ENCODE results near the gene PCBP3.

The PCBP3 gene

DNA sequence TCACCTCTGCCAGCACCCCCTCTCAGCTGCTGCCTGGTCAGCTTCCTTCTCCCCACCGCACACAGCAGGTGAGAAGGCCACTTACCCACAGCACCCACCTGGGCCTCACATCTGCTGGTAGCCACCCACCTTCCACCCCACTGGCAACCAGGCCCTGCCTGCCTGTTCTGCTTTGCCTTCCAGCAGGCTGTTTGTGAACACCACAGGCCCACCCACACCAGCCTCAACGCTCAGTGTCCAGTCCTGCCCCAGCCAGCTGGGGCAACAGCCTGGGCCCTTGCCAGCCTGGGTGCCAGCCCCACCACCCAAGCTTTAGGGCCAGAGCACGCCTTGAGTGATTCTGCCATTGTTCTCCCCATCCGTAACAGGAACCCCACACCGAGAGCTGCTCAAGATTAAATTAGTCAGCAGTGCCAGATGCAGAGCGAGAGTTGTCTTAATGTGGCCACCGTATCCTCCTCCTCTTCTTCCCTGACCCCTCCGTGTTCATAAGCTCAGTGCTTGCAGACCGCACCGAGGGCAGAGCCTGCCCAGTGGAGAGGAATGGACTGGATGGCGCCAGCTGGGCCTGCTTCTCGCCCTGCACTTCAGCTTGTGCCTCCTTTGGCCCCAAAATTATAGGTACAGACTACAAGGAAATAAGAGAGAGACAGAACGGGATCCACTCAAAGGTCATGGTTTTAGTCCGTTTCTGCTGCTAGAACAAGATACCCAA, 217.8 kb downstream of the PCBP3 start:
- DNase-seq (ENCODE audit: insufficient read length) = no peak

DNA sequence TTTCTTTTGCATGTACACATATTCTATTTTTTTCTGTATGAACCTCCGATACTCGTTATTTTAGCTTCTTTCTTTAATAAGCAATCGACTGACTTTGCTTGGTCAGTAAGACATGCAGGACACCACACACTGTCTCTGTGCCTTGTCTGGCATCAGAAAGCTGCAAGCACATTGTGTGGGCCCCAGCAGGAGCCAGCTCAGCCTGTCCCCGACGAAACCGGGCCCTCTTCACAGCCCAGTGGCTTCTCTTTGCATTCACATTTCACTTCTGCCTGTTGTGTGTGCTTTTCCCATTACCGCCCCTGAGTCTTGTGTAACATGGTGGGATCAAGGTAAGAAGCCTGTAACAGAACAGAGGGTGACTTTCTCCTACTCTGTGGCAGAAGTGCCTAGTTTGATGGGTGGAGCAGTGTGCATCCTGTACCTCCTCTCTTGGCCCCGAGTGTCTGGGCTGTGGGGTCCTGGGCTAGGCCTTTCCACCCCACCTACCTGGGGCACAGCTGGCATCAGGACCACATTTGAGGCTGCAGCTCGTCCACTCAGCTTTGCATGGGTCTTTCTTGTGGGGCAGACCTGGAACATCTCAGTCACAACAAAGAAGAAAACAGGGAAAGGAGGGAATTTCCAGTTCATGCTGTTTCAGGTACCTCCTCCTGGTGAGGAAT, 219.2 kb downstream of the PCBP3 start:
- FAIRE-seq = no peak
- no peak for TF ChIP-seq POLR2AphosphoS5 (IDR thresholded peaks at IDR 0.05; ENCODE audit: low read depth, low read length)
- no peak for TF ChIP-seq TAF1 (IDR thresholded peaks at IDR 0.05; ENCODE audit: borderline replicate concordance, low read depth, low read length)
- no peak for TF ChIP-seq POLR2A (IDR thresholded peaks at IDR 0.05; ENCODE audit: low read depth, low read length)
- no peak for DNase-seq (ENCODE audit: insufficient read length)

More for the DNA sequence above, 217.8 kb downstream of the PCBP3 start:
- TF ChIP-seq POLR2AphosphoS5 (IDR thresholded peaks at IDR 0.05; ENCODE audit: low read depth, low read length) (no peak), TAF1 (IDR thresholded peaks at IDR 0.05; ENCODE audit: borderline replicate concordance, low read depth, low read length) (no peak), POLR2A (IDR thresholded peaks at IDR 0.05; ENCODE audit: low read depth, low read length) (no peak)
- FAIRE-seq = no peak

DNA sequence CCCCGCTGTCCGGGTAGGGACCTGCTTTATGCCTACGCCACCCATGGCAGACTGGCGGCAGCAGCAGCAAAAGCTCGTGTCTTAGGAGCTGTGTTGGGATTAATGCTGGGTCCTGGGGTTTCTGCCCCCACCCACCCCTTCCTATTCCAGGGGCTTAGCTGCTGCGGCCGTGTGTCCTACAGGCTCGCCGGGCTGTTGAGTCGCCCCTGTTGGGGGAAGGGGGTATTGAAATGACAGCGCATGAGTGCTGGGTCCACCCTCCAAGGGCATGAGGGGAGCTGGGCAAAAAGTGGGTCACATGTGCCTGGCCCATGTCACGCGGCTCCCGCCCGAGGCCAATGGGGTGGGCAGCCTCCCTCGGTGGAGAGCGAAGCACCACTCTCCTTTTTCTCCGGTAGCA, 219.7 kb downstream of the PCBP3 start:
- FAIRE-seq = no peak
- DNase-seq (ENCODE audit: insufficient read length) = no peak
- TF ChIP-seq POLR2A (IDR thresholded peaks at IDR 0.05; ENCODE audit: low read depth, low read length) = no peak
- no peak for TF ChIP-seq TAF1 (IDR thresholded peaks at IDR 0.05; ENCODE audit: borderline replicate concordance, low read depth, low read length)
- no peak for TF ChIP-seq POLR2AphosphoS5 (IDR thresholded peaks at IDR 0.05; ENCODE audit: low read depth, low read length)

DNA sequence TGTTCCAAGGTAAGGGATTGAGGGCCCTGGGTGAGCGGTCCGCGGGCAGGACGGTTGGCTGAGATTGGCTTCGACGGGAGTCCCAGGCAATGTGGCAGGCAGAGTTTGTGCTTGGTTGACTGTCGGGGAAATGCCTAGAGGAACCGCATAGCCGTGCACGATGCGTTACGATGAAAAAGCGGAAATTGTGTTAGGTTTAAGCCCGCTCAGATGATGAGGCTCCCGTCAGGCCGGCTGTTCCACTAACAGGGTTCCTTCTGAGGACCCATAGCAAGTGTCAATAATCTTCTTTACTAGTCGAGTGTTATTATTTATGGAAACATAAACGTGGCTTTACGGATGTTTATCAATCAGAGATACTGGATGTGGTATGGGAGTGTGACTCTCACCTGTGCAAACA, 220.2 kb downstream of the PCBP3 start:
- FAIRE-seq = no peak
- TF ChIP-seq POLR2A (IDR thresholded peaks at IDR 0.05; ENCODE audit: low read depth, low read length) = no peak
- no peak for TF ChIP-seq TAF1 (IDR thresholded peaks at IDR 0.05; ENCODE audit: borderline replicate concordance, low read depth, low read length)
- no peak for TF ChIP-seq POLR2AphosphoS5 (IDR thresholded peaks at IDR 0.05; ENCODE audit: low read depth, low read length)
- no peak for DNase-seq (ENCODE audit: insufficient read length)

DNA sequence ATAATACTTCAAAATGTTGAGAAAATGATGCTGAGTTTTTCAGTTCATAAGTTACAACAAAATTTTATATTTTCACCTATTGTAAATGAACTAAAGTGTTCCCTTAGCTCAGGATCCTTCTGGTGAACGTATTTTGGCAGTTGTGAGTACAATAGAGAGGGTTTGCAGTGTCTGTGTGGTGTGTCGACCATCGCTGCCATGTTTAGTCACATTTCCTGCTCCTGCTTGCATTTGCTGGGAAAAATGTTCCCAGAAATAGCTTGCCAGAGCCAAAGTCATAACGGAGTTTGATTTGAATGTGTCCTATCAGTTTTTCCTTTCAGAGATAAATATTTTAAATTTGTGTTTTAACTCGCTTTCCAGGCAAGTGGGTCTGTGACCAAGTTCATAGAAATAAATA, 220.9 kb downstream of the PCBP3 start:
- no peak for TF ChIP-seq TAF1 (IDR thresholded peaks at IDR 0.05; ENCODE audit: borderline replicate concordance, low read depth, low read length)
- TF ChIP-seq POLR2A (IDR thresholded peaks at IDR 0.05; ENCODE audit: low read depth, low read length) = no peak
- TF ChIP-seq POLR2AphosphoS5 (IDR thresholded peaks at IDR 0.05; ENCODE audit: low read depth, low read length) = no peak
- FAIRE-seq = no peak

DNA sequence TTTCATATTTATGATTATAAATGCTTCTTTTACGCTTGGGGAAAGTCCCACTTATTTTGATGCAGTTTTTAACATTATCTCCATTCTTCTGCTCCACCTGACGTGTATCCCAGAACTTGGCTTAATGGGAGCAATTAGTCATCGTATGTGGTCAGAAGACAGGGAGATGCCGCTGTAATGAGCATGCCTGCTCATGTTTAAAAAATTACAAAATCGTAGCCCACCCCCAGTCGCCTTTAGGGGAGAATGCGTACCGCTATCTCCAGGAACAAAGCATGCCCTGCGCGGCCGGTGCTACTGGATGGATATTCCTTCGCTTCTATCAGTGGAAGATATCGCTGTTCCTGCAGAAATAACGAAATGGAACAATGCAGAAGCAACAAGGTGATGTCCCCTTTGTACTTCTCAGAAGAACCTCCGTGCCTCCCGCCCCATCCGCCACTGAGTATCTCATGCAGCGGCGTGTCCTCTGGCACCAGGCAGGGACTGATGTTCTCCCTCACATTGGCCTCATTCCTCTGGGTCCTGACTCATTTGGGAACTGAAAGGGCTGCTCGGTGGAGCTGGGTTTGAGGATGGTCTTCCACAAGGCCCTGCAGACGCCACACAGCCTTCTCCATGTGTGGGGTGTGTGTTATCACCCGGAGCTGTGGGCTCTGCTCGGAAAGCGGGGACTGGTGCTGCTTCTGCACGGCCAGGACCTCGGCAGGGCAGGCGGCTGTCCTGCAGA, 221.7 kb downstream of the PCBP3 start:
- FAIRE-seq = no peak

More for the DNA sequence above, 220.9 kb downstream of the PCBP3 start:
- DNase-seq (ENCODE audit: insufficient read length) = no peak

DNA sequence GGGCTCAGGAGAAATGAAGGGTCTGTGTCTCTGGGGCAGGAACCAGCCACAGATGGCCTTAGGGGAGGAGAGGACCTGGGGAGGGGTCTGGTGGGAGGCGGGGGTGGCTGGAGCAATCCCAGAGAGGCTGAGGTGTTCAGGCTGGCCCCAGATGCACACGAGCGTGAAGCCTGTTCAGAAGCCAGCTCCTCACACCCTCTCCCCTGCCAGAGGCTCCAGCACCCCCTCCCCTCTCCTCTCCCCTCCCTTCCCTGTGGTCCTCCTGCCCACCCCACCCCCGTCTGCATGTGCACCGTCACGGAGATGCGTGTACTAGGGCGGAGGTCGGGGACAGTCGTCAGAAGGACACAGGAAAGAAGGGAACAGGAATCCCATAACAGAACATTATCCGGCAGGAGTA, 223.0 kb downstream of the PCBP3 start:
- FAIRE-seq (no peak), DNase-seq (ENCODE audit: insufficient read length) (no peak)
- no peak for TF ChIP-seq POLR2A (IDR thresholded peaks at IDR 0.05; ENCODE audit: low read depth, low read length)
- no peak for TF ChIP-seq TAF1 (IDR thresholded peaks at IDR 0.05; ENCODE audit: borderline replicate concordance, low read depth, low read length)
- TF ChIP-seq POLR2AphosphoS5 (IDR thresholded peaks at IDR 0.05; ENCODE audit: low read depth, low read length) = no peak

More for the DNA sequence above, 221.7 kb downstream of the PCBP3 start:
- no peak for TF ChIP-seq POLR2AphosphoS5 (IDR thresholded peaks at IDR 0.05; ENCODE audit: low read depth, low read length)
- no peak for TF ChIP-seq TAF1 (IDR thresholded peaks at IDR 0.05; ENCODE audit: borderline replicate concordance, low read depth, low read length)
- no peak for TF ChIP-seq POLR2A (IDR thresholded peaks at IDR 0.05; ENCODE audit: low read depth, low read length)
- no peak for DNase-seq (ENCODE audit: insufficient read length)

DNA sequence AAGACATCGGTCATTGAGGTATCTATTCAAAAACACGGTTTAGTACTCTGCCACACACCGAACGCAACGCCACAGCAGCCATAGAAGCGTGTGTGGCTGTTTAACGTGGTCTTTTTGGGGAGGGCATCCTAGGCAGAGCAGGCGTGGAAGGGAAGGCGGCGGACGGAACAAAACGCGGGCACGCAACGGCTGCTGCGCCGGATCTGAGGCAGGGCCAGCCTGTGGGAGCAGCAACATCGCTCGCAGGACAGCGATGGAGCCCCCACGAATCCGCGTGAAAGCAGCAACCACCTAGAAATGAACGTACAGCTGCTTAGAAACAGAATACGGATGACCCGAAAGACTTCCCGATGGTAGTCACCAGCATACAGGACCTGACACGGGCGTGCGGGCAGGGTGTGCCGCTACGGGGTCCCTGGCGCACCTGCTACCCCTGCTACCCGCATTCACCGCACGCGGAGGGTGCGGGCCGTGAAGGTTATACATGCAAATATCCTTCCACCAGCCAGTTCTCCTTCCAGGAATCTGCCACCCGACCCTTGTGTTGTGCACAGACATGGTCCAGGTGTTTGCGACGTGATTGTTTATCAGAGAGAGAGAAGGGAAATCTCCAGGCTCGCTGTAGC, 223.6 kb downstream of the PCBP3 start:
- DNase-seq (ENCODE audit: insufficient read length) = no peak
- no peak for FAIRE-seq
- no peak for TF ChIP-seq POLR2A (IDR thresholded peaks at IDR 0.05; ENCODE audit: low read depth, low read length)
- no peak for TF ChIP-seq POLR2AphosphoS5 (IDR thresholded peaks at IDR 0.05; ENCODE audit: low read depth, low read length)
- no peak for TF ChIP-seq TAF1 (IDR thresholded peaks at IDR 0.05; ENCODE audit: borderline replicate concordance, low read depth, low read length)

DNA sequence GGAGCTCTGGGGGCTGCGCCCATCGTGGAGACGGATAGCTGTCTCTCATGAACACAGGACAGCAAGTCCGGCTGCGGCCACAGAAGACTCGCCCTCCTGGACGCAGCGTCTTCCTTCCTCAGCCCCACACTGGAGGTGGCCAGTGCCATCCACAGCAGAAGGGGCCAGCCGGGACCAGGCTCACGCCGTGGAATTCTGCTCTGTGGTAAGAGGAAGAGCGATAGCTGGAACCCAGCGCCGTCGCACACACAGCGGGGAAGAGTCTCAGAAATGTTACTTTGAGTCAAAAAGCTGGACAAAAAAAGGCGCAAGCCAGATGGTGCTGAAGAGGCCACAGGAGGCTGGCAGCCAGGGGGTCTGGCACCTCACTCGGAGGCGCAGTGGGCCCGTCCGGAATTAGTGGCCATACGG, 224.2 kb downstream of the PCBP3 start:
- TF ChIP-seq POLR2A (IDR thresholded peaks at IDR 0.05; ENCODE audit: low read depth, low read length) (no peak), TAF1 (IDR thresholded peaks at IDR 0.05; ENCODE audit: borderline replicate concordance, low read depth, low read length) (no peak), POLR2AphosphoS5 (IDR thresholded peaks at IDR 0.05; ENCODE audit: low read depth, low read length) (no peak)
- FAIRE-seq (no peak), DNase-seq (ENCODE audit: insufficient read length) (no peak)

DNA sequence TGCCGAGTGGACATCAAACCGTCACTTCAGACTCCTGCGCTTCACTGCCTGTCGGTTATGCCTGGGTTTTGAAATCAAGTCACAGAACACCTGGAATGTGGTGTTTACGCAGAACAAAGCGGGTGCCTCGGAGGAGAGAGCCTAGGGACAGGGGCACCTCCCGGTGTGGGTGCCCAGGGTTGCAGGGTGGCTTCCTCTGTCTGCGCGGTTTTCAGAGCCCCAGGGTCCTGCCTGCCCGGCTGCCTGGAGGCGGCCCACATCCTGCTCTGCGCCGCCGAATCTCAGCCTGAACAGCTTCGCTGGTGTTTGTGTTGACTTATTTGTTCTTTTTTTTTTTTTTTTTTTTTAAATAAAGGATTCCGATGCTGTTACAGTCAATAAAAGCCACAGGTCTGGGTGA, 224.6 kb downstream of the PCBP3 start:
- no peak for FAIRE-seq
- no peak for DNase-seq (ENCODE audit: insufficient read length)
- TF ChIP-seq POLR2AphosphoS5 (IDR thresholded peaks at IDR 0.05; ENCODE audit: low read depth, low read length) (no peak), TAF1 (IDR thresholded peaks at IDR 0.05; ENCODE audit: borderline replicate concordance, low read depth, low read length) (no peak)

DNA sequence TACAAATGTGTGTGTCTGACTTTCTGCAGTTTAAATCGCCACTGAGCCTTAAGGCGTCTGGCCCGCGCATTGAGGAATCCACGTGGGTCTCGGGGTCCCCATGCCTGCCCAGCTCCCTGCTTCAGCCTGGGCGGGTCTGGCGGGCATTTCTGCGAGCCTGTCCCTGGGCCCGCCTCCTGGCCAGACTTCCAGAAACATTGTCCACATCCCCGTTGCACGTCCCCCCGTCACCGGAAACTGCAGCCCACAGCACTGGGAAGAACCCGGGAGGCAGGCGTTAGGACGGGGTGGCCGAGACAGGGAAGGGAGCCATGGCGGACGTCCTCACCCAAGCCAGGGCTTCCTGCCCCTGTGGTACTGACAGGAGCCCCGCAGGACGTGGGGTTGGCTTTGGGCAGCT, 225.0 kb downstream of the PCBP3 start:
- no peak for FAIRE-seq
- no peak for DNase-seq (ENCODE audit: insufficient read length)
- no peak for TF ChIP-seq TAF1 (IDR thresholded peaks at IDR 0.05; ENCODE audit: borderline replicate concordance, low read depth, low read length)
- TF ChIP-seq POLR2AphosphoS5 (IDR thresholded peaks at IDR 0.05; ENCODE audit: low read depth, low read length) = no peak
- no peak for TF ChIP-seq POLR2A (IDR thresholded peaks at IDR 0.05; ENCODE audit: low read depth, low read length)
